Measurements from ENCODE around the gene RPL27A.

- peak; percentile 98 for TF ChIP-seq POLR2A (IDR thresholded peaks at IDR 0.05)
- TF ChIP-seq CTCF (IDR thresholded peaks at IDR 0.05) = peak in 3 of 5 experiments; percentile 6 to 75 (median 59)
- TF ChIP-seq EP300 (IDR thresholded peaks at IDR 0.05) = peak; percentile 88 to 100
Measured at GRCh38 chr11:8682303-8683114, at the start of gene RPL27A, which contains the start of gene TRIM66.
